Measurements from ENCODE around the gene FCRL4.

Gene FCRL4

DNA sequence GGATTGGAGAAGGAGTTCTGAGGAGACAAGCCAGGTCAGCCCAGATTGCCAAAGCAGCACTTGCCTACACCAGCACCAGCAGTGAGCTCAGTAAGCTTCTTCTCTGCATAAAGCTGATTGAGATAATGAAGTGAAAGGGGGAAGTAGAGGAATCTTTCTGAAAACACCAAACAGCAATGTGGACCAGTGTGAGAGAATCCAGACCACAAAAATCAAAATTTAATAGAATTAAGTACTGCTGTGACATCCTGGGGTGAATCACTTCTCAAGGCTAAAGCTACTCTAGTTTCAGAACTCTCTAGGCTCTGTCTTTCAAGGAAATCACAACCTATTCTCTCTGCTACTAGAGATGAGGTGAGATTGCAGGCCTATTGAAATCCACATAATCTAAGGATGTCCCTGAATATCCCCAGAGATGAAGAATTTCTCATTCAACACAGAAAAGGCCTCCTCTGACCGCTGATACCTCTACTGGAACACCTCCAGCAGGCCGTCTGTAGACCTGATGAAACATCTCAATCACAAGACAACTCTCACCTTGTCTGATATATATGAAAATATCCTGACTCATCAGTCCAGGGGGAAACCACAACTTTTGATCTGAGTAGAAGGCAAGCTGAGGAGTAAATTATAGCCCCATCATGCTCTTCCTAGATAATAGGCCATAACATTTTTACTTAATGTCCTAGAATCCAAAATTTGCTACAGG is at the start of gene FCRL4:
TSS of gene FCRL4 (minus strand) at position 127 of the 709 bp plus-strand sequence. CDS start 141 bp downstream, outside the sequence.
- no peak for DNase-seq

DNA sequence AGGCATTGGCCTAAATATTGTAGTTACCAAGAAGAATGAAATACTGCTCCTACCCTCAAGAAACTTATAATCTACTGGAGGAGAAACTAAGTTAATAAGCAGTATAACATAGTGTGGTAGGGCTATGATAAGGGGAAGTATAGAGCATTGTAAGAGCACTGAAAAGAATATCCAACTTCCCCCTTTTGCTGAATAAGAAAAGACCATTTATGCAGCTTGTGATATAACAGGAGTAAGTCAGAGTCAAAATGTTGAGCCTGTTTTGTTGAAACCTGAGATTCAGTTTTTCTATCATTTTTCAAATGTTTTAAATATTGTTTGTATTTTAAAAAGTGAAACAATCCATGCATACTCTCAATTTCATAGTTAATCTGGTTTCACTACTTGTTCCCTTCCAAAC is 48.3 kb upstream of the FCRL4 start:
- no peak for DNase-seq

DNA sequence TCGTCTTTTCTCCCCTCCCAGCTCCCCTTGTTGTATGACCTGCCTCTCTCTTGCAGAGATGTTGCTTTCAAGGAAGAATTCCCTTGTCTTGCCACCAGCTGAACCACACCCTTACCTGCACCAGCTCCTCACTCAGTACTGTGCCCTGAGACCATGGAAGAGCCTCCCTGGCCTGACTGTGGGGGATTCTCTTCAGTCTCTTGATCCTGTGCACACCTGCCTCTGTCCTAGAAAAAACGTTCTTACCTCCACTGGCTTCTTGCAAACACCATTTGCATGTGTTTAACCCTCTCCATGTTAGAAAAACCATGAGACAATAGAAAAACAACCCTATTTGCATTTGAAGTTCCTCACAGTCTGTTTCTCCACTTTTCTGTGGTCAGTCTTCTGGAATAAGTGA is 43.3 kb upstream of the FCRL4 start:
- DNase-seq: no peak

DNA sequence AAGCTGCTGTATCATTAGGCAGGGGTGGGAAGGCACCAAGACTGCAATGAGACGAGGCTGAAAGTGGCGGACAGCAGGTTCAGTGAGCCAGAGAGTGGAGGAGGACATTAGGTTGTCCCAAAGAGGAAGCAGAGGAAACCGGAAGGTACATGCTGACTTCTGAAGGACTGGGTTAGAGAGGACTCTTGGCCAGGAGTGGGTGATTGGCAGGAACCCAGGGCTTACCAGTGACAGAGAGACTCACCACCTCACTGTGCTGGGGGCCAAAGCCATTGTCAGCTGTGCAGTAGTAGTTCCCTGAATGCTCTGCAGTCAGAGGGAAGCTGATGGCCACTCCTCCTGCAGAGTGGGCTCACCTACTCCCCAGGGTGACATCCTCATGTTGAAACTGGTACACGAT is 41.9 kb upstream of the FCRL4 start:
- no peak for DNase-seq

DNA sequence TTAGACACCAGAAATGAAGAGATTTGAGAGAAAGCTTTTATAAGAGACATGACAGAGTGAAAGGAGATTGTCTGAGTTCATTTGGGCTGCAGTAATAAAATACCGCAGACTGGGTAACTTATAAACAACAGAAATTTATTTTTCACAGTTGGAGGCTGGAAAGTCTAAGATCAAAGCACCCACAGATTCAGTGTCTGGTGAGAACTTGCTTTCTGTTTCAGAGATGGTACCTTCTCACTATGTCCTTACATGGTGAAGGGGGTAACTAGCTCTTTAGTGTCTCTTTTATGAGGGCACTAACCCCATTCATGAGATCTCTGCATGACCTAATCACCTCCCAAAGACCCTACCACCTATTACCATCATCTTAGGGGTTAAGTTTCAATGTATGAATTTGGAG is 30.9 kb upstream of the FCRL4 start:
- no peak for DNase-seq

DNA sequence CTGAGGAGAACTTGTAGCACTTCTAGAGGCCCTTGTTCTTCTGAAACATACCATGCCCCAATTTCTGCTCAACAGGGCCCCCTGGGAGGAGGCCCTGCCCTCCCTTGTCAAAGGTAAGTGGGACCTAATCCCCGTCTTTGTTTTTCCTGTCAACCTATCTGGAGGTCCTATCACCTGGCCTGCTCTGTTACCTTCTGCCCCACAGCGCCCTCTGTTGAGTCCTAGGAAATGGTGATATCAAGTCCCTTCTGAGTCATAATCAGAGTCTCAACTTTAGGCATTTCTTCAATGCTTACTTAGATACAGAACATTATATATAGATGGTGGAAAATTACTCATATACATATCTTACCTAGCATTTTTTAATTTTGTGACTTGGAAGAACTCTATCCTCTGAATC is 28.2 kb upstream of the FCRL4 start:
- DNase-seq: peak in 1 of 2 donors; percentile 12

DNA sequence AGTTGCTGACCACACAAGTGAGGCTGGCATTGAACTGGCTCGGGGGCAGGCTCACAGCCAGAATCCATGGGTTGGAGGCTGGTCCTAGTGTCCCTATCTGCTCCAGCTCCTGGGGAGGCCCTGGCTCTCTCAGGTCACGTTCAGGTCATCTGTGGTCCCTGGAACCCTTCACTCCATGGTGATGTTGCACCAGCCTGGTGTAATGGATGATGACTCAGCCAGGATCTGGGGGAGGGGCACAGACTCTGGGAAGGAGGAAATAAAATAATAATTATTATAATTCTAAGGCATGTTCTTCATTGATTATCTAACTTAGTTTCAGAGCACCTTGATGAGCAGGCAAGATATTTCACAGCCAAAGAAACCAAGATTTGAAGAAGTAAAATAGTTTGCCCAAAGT is 26.6 kb upstream of the FCRL4 start:
- DNase-seq: no peak

DNA sequence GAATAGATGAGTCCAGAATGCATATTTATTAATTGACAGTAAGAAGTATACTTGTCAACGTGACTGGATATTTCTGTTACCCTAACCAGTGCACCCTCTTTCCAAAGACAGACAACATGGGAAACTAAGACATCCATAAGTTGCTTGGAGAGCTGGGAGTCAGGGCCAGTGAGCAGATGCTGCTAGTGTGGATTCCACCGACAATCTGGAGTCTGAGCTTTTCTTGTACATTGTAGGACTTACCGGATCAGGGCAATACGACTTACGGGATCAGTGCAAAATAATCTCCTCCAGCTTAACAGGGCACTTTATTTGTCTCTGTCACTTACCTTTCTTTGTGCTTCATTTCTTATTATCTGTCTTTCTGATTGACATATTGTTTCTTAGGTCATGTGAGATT is 24.6 kb upstream of the FCRL4 start:
- no peak for DNase-seq

DNA sequence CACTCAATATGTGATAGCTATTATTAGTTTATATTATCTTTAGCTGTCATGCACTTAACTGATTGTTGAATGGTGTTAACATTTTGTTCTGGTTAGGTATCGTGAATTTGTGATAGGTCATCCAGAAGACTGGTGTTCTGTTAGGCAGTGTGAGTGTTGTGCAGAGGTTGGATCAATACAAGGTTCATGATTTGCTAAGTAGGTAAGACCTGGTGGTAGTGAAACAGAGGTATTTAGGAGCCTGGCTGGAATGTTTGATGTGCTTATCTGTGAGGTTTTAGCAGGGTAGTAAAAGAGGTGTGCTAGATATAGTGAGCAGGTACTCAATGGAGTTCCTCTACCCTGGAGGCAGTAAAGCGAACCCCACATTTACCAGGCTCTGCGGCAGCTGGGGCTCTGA is 20.3 kb upstream of the FCRL4 start:
- DNase-seq: no peak

DNA sequence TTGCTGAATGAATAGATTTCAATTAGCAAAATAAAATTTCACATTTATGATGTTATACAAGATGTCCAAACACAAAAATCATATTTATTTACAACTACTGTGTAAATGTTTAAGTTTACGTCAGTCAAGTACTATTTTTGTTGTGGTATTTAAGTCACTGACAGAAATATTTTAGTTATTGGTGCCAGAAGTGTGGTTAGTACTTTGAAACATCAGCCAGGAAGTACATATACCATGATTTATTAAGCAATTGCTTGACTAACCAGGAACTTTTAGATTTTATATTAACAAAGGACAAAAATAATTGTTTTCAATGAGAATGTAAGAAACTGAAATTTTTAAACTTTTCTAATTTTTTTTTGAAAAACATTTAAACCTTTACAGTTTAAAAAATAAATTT is 2.4 kb upstream of the FCRL4 start:
- no peak for DNase-seq

DNA sequence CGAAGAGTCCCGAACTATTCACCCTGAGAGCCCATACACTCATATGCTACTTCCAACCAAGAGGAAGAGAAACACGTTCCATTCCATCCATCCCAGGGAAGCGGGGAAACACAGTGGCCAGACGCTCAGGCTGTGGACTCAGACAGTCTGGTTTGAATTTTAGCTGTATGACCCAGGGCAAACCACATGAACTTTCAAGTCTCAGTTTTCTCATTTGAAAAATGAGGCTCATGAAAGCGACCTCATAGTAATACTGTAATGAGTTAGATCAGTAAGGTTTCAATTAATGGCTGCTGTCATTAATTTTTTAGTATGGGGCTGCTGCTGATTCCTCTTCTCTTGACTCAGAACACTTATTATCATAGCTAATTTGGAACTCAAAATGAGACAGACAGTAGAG is 1.5 kb downstream of the FCRL4 start:
- DNase-seq: no peak

DNA sequence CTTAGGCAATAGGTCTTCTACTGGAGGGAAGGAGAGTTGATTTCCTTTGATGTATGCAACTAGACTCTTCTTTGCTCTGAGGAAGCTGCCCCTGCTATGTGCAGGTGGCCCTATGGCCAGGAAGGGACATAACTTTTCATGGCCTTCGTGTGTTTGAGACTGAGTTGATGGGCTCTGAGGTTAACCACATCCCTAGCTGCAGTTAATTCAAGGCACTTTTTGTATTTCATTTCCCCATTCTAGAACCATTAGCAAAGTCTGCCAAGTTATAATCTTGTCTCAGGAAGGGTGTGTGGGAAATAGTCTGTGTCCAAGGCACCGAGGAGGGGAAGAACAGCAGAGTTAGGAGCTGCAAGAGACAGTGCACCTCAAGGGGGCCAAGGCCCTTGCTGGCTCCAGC is 2.5 kb downstream of the FCRL4 start:
- no peak for DNase-seq

DNA sequence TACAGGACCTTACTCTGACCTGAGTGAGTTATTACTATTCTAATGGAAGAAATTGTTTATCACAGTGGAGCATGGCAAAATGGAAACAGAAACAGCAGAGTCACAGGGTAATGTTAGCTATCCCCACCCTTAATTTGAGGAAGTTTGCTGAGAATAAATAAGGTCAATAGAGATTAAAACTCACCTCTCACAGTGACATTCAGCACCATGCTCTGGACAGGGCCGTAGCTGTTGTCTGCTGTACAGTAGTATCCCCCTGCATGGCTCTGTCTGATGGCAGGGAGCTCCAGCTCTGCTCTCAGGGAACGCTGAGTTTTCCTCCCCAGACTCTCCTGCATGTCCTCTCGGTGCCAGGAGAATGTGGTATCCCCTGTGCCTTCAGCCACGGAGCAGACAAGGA is 11.9 kb downstream of the FCRL4 start:
- no peak for DNase-seq

DNA sequence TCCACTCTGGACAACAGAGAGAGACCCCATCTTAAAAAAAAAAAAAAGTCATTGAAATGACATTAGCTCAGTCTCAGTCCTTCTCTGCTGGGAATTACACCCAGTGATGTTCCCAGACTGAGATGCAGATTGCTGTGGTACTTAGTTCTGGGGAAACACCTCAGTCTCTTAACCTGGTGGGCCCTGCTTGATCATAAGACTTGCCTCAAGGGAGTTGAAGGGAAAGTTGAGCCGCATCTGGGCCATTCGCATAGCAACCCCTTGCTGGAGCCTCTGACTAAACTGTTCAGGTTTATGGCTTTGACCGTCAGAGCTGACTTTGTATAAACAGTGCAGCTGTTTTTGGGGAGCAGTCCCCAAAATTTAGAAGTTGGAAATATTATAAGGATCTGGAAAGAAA is 13.4 kb downstream of the FCRL4 start:
- DNase-seq: no peak

DNA sequence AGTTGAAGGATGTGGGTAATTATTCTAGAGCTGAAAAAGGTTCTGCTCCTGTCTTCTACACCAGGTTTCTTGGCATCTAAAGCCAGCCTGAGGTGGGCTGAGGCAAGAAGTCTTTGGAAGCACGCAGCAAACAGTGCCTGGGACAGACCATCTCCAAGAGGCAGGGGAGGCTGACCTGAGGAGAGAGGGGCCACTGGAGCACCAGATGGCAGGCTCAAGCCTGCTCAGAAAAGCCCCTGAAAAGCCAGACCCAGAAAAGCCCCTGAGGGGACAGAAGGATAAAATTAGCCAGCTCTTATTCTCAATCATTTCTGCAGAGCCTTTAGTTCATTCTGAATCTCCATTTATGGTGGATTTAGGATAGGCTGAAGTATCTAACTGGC is 17.1 kb downstream of the FCRL4 start:
- DNase-seq: no peak

DNA sequence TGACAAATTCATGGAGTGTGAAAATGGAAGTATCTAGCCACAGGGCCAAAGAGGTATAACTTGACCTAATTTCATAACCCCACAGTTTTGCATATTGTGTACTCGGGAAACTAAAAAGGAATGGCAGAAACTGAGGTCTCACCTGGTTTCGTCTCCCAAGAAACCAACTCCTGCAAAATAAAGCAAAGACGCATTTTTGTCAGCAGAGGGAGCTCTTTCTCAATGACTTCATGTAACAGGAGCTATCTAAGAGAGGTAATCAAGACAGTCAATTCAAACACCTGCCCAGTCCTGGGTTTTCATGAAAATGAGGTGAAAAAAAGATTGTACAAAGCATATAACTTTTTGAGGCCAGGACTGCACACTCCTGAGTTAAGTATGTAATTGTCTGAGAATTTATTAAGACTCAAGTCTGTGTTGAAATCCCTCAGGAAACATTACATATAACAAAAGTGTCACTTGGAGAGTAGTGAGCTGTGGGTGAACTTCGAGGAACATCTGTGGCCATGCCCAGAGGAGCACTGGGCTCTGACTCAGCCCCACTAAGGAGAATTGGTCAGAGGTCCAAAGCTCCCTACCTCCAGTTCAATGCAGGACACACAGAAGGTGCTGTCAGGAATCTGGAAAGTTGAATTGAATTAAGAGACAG is 17.6 kb downstream of the FCRL4 start:
- DNase-seq: no peak

DNA sequence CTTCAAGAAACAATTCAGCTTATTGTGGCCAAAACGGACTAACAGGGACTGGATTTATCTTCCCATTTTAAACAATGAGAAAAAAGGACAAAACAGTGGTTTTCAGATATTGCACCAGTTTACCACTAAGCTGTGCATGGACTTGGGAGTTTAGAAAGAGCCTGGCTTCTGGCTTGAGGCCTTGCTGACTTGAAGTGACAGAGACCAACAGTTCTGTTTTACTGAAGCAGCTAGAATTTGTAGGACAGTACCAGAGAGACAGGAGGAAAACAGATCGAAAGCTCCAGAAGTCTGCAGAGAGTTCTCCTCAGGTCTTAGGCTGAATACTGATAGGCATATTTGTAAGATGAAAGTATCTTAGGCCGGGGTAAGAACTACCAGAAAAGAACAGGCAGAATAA is 20.5 kb downstream of the FCRL4 start:
- no peak for DNase-seq

DNA sequence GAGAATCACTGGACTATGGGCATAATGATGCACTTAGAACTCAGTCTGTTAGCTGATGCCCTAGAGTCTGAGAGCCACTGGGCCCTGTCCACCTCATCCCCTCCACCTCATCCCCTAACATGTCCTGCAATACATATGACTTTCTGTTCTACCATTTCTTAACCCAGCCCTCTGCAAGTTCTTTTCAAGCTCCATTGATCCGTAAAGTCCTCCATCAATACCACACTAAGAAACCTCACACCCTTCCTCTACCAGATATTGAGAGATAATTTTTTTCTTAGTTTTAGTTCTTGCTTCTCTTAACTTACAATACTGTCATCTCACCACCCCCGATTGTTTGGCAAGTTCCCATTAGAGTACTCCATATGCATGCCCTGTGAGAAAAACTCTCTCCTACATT is 22.1 kb downstream of the FCRL4 start:
- DNase-seq: no peak

DNA sequence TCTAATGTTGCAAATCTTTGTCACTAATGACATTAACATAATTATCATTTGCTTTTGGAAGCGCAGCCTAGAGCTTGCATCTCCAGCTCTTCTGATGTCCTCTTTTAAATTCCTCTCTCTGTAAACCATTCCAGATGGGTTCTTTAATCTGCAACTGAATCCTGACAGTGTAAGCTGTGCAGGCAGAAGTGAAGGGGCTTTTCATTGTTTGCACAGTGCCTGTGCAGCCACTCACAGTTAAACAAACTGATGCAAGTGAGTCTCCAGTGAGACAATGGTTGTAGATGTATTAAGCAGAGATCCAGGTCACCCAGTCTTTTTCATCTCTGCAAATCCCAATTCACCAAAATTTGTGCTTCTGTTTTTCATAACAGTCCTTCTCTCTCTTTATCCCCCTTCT is 23.0 kb downstream of the FCRL4 start:
- DNase-seq: no peak

DNA sequence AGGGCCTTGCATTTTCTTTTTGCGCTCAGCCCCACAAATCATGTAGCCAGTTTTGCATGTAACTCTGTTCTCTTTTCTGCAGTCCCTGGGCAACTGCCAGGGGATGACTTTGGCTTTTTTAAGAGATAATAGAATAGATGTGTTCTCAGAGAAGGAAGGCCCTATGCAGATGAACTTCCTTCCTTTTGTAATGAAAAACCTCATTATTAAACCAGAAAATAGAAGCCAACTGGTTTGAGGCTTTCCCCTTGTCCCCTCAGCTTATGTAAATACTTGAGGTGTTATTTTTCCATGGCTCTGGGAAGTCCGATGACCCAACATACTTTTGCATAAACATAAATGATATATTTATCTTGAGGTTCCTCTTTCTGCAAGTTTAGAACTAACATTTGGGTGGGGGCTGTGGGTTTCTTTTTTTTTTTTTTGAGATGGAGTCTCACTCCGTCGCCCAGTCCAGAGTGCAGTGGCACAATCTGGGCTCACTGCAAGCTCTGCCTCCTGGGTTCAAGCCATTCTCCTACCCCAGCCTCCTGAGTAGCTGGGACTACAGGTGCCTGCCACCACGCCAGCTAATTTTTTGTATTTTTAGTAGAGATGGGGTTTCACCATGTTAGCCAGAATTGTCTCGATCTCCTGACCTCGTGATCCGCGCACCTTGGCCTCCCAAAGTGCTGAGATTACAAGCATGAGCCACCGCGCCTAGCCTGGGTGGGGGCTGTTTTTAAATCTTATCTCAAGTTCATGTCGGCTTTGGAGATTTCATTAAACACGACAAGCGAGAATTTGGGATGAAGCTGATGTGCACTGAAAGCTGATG is 31.2 kb downstream of the FCRL4 start:
- DNase-seq: no peak

DNA sequence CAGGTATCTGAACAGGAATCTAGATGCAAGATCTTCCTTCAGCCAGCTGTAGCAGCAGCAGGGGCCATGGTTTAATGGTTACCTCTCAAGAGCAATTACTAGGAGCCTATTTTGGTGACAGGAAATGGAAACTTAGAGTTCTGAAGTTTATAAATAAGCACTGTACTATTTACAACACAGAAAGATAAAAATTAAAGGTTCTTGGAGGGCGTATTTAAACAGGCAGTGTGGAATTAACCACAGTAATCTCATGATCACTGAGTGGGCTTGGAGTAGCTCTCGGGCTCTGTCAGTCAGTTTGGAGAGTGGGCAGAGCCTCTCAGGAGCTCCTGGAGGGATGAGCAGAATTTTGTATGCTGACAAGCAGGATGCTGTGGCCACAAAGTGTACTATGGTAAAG is 35.4 kb downstream of the FCRL4 start:
- no peak for DNase-seq

DNA sequence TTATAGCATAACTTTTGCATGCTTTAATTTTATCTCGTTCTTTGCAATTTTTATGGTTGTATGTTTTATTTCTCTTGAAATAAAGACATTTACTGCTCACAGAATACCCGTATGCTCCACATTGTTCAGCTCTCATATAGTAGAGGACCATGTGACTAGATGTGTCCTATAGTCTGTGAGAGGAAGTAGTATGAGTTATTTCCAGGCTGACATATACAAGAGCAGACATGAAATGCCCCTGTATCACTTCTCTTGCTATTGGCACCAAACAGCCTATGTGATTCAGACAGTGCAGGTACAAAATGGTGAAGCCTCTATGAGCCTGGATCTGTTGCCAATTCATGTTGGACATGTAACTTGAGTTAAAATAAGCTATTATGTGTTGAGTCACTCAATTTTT is 39.8 kb downstream of the FCRL4 start:
- DNase-seq: no peak

DNA sequence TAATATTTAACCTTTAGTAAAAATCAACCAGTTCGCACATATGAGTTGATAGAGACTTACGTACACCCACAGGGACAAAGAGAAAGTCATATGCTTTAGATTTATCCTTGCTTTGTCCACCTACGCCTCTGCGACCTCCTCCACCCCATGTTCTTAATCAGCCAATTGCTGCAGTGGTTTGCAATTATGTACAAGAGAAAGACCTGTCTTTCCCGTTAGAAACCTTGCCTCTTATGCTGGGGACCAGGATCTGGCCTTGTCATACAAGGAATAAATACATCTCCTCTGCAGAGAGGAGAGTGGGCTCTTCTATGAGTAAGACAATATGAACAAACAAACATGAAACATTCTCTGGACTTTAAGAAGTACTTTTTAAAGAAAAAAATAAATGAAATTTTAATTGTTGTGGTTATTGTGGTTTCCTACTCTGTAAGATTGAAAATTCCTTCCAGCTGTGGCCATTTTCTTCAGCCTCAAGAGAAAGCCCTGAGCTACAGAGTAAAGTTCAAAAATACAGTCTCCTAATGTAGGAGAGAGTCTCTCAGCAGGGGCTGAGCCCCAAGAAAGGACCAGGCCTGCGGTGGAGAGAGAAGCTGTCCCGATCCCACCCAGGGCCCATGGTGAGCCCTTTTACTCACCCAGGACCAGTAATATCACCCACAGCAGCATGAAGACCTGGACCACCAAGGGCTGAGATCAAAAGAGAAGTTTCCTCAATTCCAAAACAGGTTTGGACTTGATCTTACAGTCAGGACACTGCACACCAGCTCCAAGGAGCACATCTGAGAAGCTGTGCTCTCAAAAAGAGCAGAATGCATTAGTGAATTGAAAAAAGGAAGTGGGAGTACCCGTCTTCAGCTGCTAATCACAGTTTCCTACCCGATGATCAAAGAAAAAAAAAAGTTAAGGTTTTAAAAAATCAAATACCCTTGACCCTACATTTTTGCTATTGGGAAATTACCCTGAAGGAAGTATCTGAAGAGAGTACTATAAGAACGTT is 45.9 kb downstream of the FCRL4 start, which contains the start of gene FCRL5:
TSS of gene FCRL5 (minus strand) at position 822 of the 1,000 bp plus-strand sequence. CDS start at position 669, 153 bp downstream.
- no peak for DNase-seq

All from stimulated activated CD4-positive, alpha-beta T cell treated with anti-CD3 and anti-CD28 coated beads, Interleukin-2, amount 100 ng/mL, for 24 hours (primary cell).